ENCODE measurements around the gene DYNLT4.

GRCh38 chr1:44788120-44788860 is 18.9 kb downstream of the DYNLT4 start, which contains the start of gene BEST4:
- TF ChIP-seq POLR2A (IDR thresholded peaks at IDR 0.05) (no peak), CTCF (IDR thresholded peaks at IDR 0.05) (no peak), POLR2AphosphoS5 (IDR thresholded peaks at IDR 0.05) (no peak)
